GM21717 (cell line): ENCODE results near the gene MARK3.

Source experiments
- ATAC-seq: cut with Tn5 transposase; IDR thresholded peaks from one replicate; pipeline ENCODE4 v1.9.1; 2021; ENCODE audit warnings: mild to moderate bottlenecking, moderate library complexity; ENCODE audit not compliant: unreplicated experiment

Gene MARK3

GRCh38 chr14:103393676-103394626, 8.7 kb downstream of the MARK3 start:
- ATAC-seq = no peak

GRCh38 chr14:103395244-103395643, 10.0 kb downstream of the MARK3 start:
- no peak for ATAC-seq

- no peak for ATAC-seq
These were observed 11.2 kb downstream of the MARK3 start for GRCh38 chr14:103396463-103396862.

- no peak for ATAC-seq
These were observed 13.4 kb downstream of the MARK3 start for GRCh38 chr14:103398427-103399195.

GRCh38 chr14:103400537-103400936, 15.3 kb downstream of the MARK3 start:
- no peak for ATAC-seq

- ATAC-seq = no peak
These were observed 16.3 kb downstream of the MARK3 start for GRCh38 chr14:103401223-103402214.

- ATAC-seq = no peak
These were observed 17.5 kb downstream of the MARK3 start for GRCh38 chr14:103402695-103403094.

- ATAC-seq = no peak
These were observed 19.1 kb downstream of the MARK3 start for GRCh38 chr14:103404032-103404918.

- ATAC-seq = no peak
These were observed 19.7 kb downstream of the MARK3 start for GRCh38 chr14:103404920-103405319.

- no peak for ATAC-seq
These were observed 23.4 kb downstream of the MARK3 start for GRCh38 chr14:103408491-103409155.

- no peak for ATAC-seq
These were observed 31.7 kb downstream of the MARK3 start for GRCh38 chr14:103416916-103417315.

GRCh38 chr14:103418481-103418818, 33.2 kb downstream of the MARK3 start:
- ATAC-seq = peak; percentile 71

GRCh38 chr14:103421556-103421955, 36.3 kb downstream of the MARK3 start:
- ATAC-seq = no peak

GRCh38 chr14:103423050-103423461, 37.8 kb downstream of the MARK3 start:
- ATAC-seq = no peak

- ATAC-seq = no peak
These were observed 42.5 kb downstream of the MARK3 start for GRCh38 chr14:103427485-103428443.

GRCh38 chr14:103428723-103429556, 43.7 kb downstream of the MARK3 start:
- ATAC-seq = no peak

- ATAC-seq = no peak
These were observed 45.1 kb downstream of the MARK3 start for GRCh38 chr14:103430358-103430757.
